IMR-90 (cell line): Measurements from ENCODE around the gene NT5C3B. TPM values are rescaled to one million over a fixed set of nuclear protein-coding genes. Genes with fewer than 3 reads are reported as not detected.

Source experiments
- ATAC-seq: fragments of 200-7000 bp; cut with Tn5 transposase; 2 replicates; pipeline ENCODE4 v1.9.1; 2020; ENCODE audit warnings: low read depth, mild to moderate bottlenecking, moderate library complexity
- BruUV-seq: library from RNA; stranded (reverse); fragments of 400-500 nt; replicated peaks from 2 replicates; lab custom pipeline; 2021; lab: Mats Ljungman, UMichigan
- CTCF ChIA-PET: fragments of 300-600 bp; formaldehyde crosslinking; extraction: SDS; loops from one replicate; lab custom pipeline; 2021; ENCODE audit warnings: antibody characterized with exemption; lab: Yijun Ruan, JAX
- POLR2A ChIA-PET: fragments of 300-600 bp; sonication (Branson Sonifier 250); formaldehyde crosslinking; loops from one replicate; lab custom pipeline; 2022; ENCODE audit warnings: antibody characterized with exemption; ENCODE audit not compliant: unreplicated experiment; lab: Charles Lee
- DNase-seq: peaks from one replicate; pipeline ENCODE4 v3.0.0; 2013
- H2AFZ ChIP-seq: replicated peaks from 2 replicates; pipeline ENCODE3; 2013; ENCODE audit warnings: low read length, mild to moderate bottlenecking; ENCODE audit not compliant: poor library complexity
- H2AK5ac ChIP-seq: 2 replicates; pipeline ENCODE4 v1.6.1; 2013; ENCODE audit warnings: low read depth, low read length, inconsistent platforms
- H2AK9ac ChIP-seq: replicated peaks from 2 replicates; pipeline ENCODE3; 2013; ENCODE audit warnings: mild to moderate bottlenecking, low read depth, low read length, moderate library complexity; ENCODE audit not compliant: poor library complexity
- H2BK120ac ChIP-seq: 2 replicates; pipeline ENCODE4 v1.6.1; 2013; ENCODE audit warnings: low read depth, low read length, inconsistent platforms
- H2BK15ac ChIP-seq: 3 replicates; pipeline ENCODE4 v1.6.1; 2013; ENCODE audit warnings: low read depth, low read length, inconsistent platforms
- H2BK20ac ChIP-seq: 2 replicates; pipeline ENCODE4 v1.6.1; 2013; ENCODE audit warnings: low read depth, mild to moderate bottlenecking, inconsistent platforms, low read length, moderate library complexity
- H2BK5ac ChIP-seq: 2 replicates; pipeline ENCODE4 v1.6.1; 2013; ENCODE audit warnings: mild to moderate bottlenecking, low read depth, low read length, inconsistent platforms; ENCODE audit not compliant: poor library complexity, severe bottlenecking
- H3K14ac ChIP-seq: replicated peaks from 2 replicates; pipeline ENCODE4 v1.6.1; 2013; ENCODE audit warnings: low read depth, low read length, inconsistent platforms
- H3K18ac ChIP-seq: 2 replicates; pipeline ENCODE4 v1.6.1; 2013; ENCODE audit warnings: low read depth, low read length, control low read depth
- H3K23ac ChIP-seq: 2 replicates; pipeline ENCODE4 v1.6.1; 2013; ENCODE audit warnings: low read depth, low read length, inconsistent platforms
- H3K27ac ChIP-seq: 2 replicates; pipeline ENCODE4 v1.5.1; 2013; ENCODE audit warnings: mild to moderate bottlenecking, control low read depth, low read length; ENCODE audit not compliant: insufficient read depth
- H3K27me3 ChIP-seq: 2 replicates; pipeline ENCODE4 v1.6.1; 2013; ENCODE audit warnings: low read length; ENCODE audit not compliant: control insufficient read depth, insufficient read depth
- H3K36me3 ChIP-seq: 2 replicates; pipeline ENCODE4 v1.6.1; 2013; ENCODE audit warnings: low read length, mixed read lengths; ENCODE audit not compliant: control insufficient read depth, insufficient read depth
- H3K4ac ChIP-seq: 2 replicates; pipeline ENCODE4 v1.6.1; 2013; ENCODE audit warnings: low read depth, low read length, inconsistent platforms
- H3K4me1 ChIP-seq: 2 replicates; pipeline ENCODE4 v1.6.1; 2013; ENCODE audit warnings: low read length, mixed read lengths; ENCODE audit not compliant: control insufficient read depth, insufficient read depth
- H3K4me2 ChIP-seq: 2 replicates; pipeline ENCODE4 v1.6.1; 2013; ENCODE audit warnings: low read depth, mild to moderate bottlenecking, control low read depth, low read length, moderate library complexity
- H3K4me3 ChIP-seq: 2 replicates; pipeline ENCODE4 v1.5.1; 2013; ENCODE audit warnings: low read depth, mild to moderate bottlenecking, control low read depth, low read length, moderate library complexity; ENCODE audit not compliant: insufficient read depth
- H3K56ac ChIP-seq: 2 replicates; pipeline ENCODE4 v1.6.1; 2013; ENCODE audit warnings: low read length, inconsistent platforms; ENCODE audit not compliant: insufficient read depth; ENCODE audit errors: extremely low read depth
- H3K79me1 ChIP-seq, 2 experiments: 2 replicates each; pipeline ENCODE4 v1.6.1; 2013; ENCODE audit warnings: low read length in 2 of 2, inconsistent platforms in 1 of 2, low read depth in 1 of 2
- H3K9ac ChIP-seq: 2 replicates; pipeline ENCODE4 v1.6.1; 2013; ENCODE audit warnings: low read depth, low read length, control low read depth
- H3K9me1 ChIP-seq: 2 replicates; pipeline ENCODE4 v1.6.1; 2013; ENCODE audit warnings: low read length, inconsistent platforms; ENCODE audit not compliant: insufficient read depth
- H3K9me3 ChIP-seq: 2 replicates; pipeline ENCODE4 v1.6.1; 2013; ENCODE audit warnings: low read length; ENCODE audit not compliant: control insufficient read depth, insufficient read depth
- H4K20me1 ChIP-seq: 2 replicates; pipeline ENCODE4 v1.6.1; 2013; ENCODE audit warnings: low read length, inconsistent platforms; ENCODE audit not compliant: insufficient read depth
- H4K5ac ChIP-seq: 2 replicates; pipeline ENCODE4 v1.6.1; 2013; ENCODE audit warnings: mild to moderate bottlenecking, low read depth, low read length, control low read depth
- H4K8ac ChIP-seq, 2 experiments: 2 replicates each; pipeline ENCODE4 v1.6.1; 2013; ENCODE audit warnings: low read depth in 2 of 2, low read length in 2 of 2, control low read depth in 1 of 2, inconsistent platforms in 1 of 2
- H4K91ac ChIP-seq: 2 replicates; pipeline ENCODE4 v1.6.1; 2013; ENCODE audit warnings: low read depth, low read length, inconsistent platforms; ENCODE audit not compliant: insufficient read depth
- BHLHE40 ChIP-seq: fragments of 150-350 bp; IDR thresholded peaks from 2 replicates; pipeline ENCODE4 v1.6.1; 2016; ENCODE audit warnings: mild to moderate bottlenecking, low read depth, low read length
- CEBPB ChIP-seq: IDR thresholded peaks from 2 replicates; pipeline ENCODE4 v1.6.1; 2012; ENCODE audit warnings: low read depth, low read length, improper control_type of control experiment
- CHD1 ChIP-seq: IDR thresholded peaks from 2 replicates; pipeline ENCODE4 v1.6.1; 2012; ENCODE audit warnings: low read depth, low read length, improper control_type of control experiment
- FOS ChIP-seq: fragments of 150-350 bp; IDR thresholded peaks from 2 replicates; pipeline ENCODE4 v1.6.1; 2016; ENCODE audit warnings: low read depth, low read length
- MAZ ChIP-seq: IDR thresholded peaks from 2 replicates; pipeline ENCODE4 v1.6.1; 2012; ENCODE audit warnings: low read depth, mild to moderate bottlenecking, low read length, improper control_type of control experiment, moderate library complexity, borderline replicate concordance
- MXI1 ChIP-seq: IDR thresholded peaks from 2 replicates; pipeline ENCODE4 v1.6.1; 2012; ENCODE audit warnings: low read depth, mild to moderate bottlenecking, low read length, moderate library complexity, borderline replicate concordance
- NFE2L2 ChIP-seq: fragments of 150-350 bp; IDR thresholded peaks from 2 replicates; pipeline ENCODE4 v1.6.1; 2016; ENCODE audit warnings: low read depth, mild to moderate bottlenecking, low read length
- POLR2A ChIP-seq: IDR thresholded peaks from 2 replicates; pipeline ENCODE4 v1.6.1; 2012; ENCODE audit warnings: mild to moderate bottlenecking, low read depth, low read length
- RAD21 ChIP-seq: IDR thresholded peaks from 2 replicates; pipeline ENCODE4 v1.6.1; 2012; ENCODE audit warnings: low read length, improper control_type of control experiment
- RCOR1 ChIP-seq: IDR thresholded peaks from 2 replicates; pipeline ENCODE4 v1.6.1; 2012; ENCODE audit warnings: mild to moderate bottlenecking, low read length, improper control_type of control experiment; ENCODE audit not compliant: insufficient replicate concordance
- RFX5 ChIP-seq: IDR thresholded peaks from 2 replicates; pipeline ENCODE4 v1.8.0; 2012; ENCODE audit warnings: low read depth, mild to moderate bottlenecking, low read length, moderate library complexity
- SMC3 ChIP-seq: fragments of 150-350 bp; IDR thresholded peaks from 2 replicates; pipeline ENCODE4 v1.6.1; 2016; ENCODE audit warnings: low read depth, mild to moderate bottlenecking, antibody characterized with exemption, low read length, moderate library complexity
- WGBS, 2 experiments: methylation state at CpG; one replicate each; pipeline versions ENCODE4 v1.1.5 to v1.1.7; 2013; ENCODE audit warnings: missing lambda C conversion rate in 2 of 2; ENCODE audit not compliant: insufficient read length in 1 of 2; ENCODE audit errors: extremely low coverage in 2 of 2; 5-methylcytosine and 5-hydroxymethylcytosine counted together
- dilution Hi-C: fragments of 300-500 bp; cut with HindIII; formaldehyde crosslinking; loops from one replicate; pipeline ENCODE4 v1.14.3; 2018; ENCODE audit warnings: low sequenced_read_pairs; ENCODE audit not compliant: unreplicated experiment
- in situ Hi-C: fragments of 300-500 bp; cut with MboI; formaldehyde crosslinking; loops from 3 replicates; pipeline ENCODE4 v1.14.3; 2019; ENCODE audit warnings: low sequenced_read_pairs, inconsistent platforms, mixed read lengths
- intact Hi-C: fragments of 100-400 bp; cut with micrococcal nuclease; formaldehyde crosslinking; loops from 2 replicates; pipeline ENCODE4 v1.10.0; 2022
- polyA plus RNA-seq, 3 experiments: library from polyadenylated mRNA; depleted of rRNA; stranded (reverse); fragments of >200 nt; gene quantifications; 2 replicates each; pipeline ENCODE4 v1.2.3, GENCODE V29; 2012; ENCODE audit warnings: low replicate concordance in 1 of 3
- total RNA-seq: library from RNA; depleted of rRNA; stranded (reverse); fragments of >200 nt; gene quantifications from 2 replicates; pipeline ENCODE4 v1.2.3, GENCODE V29; 2012
- TF ChIP-seq, protein P1 (sequence below): fragments of 150-350 bp; IDR thresholded peaks from 2 replicates; pipeline ENCODE4 v1.6.1; 2017; ENCODE audit warnings: mild to moderate bottlenecking, antibody characterized with exemption, low read length, low read depth
- TF ChIP-seq, protein P2 (sequence below): fragments of 150-350 bp; IDR thresholded peaks from 2 replicates; pipeline ENCODE4 v1.6.1; 2016; ENCODE audit warnings: low read depth, mild to moderate bottlenecking, low read length, moderate library complexity, borderline replicate concordance
- TF ChIP-seq, protein P3 (sequence below): conservative IDR thresholded peaks from 2 replicates; pipeline ENCODE4 v1.5.1; 2012; ENCODE audit warnings: mild to moderate bottlenecking, low read depth, low read length, improper control_type of control experiment

Gene NT5C3B
- total and polyA plus RNA-seq, 2 of the 4 experiments (the other 2 are of a cell fraction): 59.9 to 92.7 TPM

DNA sequence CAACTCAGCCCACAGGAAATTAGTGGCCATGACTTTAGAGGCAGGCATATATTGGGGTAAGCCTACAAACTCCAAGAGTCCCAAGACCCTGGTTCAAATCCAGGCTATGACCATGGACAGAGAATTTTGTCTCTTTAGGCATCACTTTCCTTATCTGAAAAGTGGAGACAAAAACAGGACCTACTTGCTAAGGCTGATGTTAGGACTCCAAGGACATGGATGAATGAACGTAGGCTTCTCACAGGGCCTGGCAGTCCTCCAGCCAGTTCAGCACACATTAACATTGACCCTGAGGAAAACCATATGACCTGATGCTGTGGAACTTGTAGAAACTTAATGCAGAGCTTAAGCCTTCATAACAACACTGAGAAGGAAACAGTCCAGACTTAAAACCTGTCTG lies 21.8 kb downstream of the NT5C3B start:
- no CpG with 5 or more reads among the region's 1 CpG for WGBS, 2 experiments
- POLR2A ChIA-PET: interaction anchor here (1.2 kb wide), 1 partner anchor 10 kb away, joined by 3 read pairs; no protein-coding TSS in a partner anchor
- peak overlapping the region; percentile 93 for H3K27ac ChIP-seq
- peak overlapping the region; percentile 96 for H3K9ac ChIP-seq
- peak overlapping the region; percentile 94 for H2AFZ ChIP-seq
- intact Hi-C loops (no loop called here), dilution Hi-C loops (no loop called here), in situ Hi-C loops (no loop called here)
- peak overlapping the region; percentile 45; the same call in 1 of the 2 replicates for H2BK120ac ChIP-seq
- H3K18ac ChIP-seq: peak overlapping the region; percentile 22
- H3K4me3 ChIP-seq: peak overlapping the region; percentile 88
- TF ChIP-seq BHLHE40 (no peak), CHD1 (no peak), RAD21 (no peak), NFE2L2 (no peak), CEBPB (no peak), SMC3 (no peak), FOS (no peak), MXI1 (no peak), RFX5 (no peak), RCOR1 (no peak), MAZ (no peak), POLR2A (no peak)
- TF ChIP-seq, protein P1, sequence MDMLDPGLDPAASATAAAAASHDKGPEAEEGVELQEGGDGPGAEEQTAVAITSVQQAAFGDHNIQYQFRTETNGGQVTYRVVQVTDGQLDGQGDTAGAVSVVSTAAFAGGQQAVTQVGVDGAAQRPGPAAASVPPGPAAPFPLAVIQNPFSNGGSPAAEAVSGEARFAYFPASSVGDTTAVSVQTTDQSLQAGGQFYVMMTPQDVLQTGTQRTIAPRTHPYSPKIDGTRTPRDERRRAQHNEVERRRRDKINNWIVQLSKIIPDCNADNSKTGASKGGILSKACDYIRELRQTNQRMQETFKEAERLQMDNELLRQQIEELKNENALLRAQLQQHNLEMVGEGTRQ: no peak
- TF ChIP-seq, protein P2, sequence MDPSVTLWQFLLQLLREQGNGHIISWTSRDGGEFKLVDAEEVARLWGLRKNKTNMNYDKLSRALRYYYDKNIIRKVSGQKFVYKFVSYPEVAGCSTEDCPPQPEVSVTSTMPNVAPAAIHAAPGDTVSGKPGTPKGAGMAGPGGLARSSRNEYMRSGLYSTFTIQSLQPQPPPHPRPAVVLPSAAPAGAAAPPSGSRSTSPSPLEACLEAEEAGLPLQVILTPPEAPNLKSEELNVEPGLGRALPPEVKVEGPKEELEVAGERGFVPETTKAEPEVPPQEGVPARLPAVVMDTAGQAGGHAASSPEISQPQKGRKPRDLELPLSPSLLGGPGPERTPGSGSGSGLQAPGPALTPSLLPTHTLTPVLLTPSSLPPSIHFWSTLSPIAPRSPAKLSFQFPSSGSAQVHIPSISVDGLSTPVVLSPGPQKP: no peak
- TF ChIP-seq, protein P3, sequence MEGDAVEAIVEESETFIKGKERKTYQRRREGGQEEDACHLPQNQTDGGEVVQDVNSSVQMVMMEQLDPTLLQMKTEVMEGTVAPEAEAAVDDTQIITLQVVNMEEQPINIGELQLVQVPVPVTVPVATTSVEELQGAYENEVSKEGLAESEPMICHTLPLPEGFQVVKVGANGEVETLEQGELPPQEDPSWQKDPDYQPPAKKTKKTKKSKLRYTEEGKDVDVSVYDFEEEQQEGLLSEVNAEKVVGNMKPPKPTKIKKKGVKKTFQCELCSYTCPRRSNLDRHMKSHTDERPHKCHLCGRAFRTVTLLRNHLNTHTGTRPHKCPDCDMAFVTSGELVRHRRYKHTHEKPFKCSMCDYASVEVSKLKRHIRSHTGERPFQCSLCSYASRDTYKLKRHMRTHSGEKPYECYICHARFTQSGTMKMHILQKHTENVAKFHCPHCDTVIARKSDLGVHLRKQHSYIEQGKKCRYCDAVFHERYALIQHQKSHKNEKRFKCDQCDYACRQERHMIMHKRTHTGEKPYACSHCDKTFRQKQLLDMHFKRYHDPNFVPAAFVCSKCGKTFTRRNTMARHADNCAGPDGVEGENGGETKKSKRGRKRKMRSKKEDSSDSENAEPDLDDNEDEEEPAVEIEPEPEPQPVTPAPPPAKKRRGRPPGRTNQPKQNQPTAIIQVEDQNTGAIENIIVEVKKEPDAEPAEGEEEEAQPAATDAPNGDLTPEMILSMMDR: no peak
- H2AK9ac ChIP-seq: peak overlapping the region; percentile 100
- H3K9me1 ChIP-seq: peaks cover 30% of the 10 kb centered on the region
- BruUV-seq: no TSS peak
- peak overlapping the region; percentile 96 for H3K56ac ChIP-seq
- H4K8ac ChIP-seq: peak overlapping the region; percentile 92 to 94; a peak in 3 of 4 replicates
- peak overlapping the region; percentile 100 for H3K14ac ChIP-seq
- no peak overlapping the region for H2BK20ac ChIP-seq
- no peaks in the 10 kb centered on the region for H3K27me3 ChIP-seq
- H3K4me1 ChIP-seq: peaks cover 23% of the 10 kb centered on the region
- peak overlapping the region; percentile 92 for H4K5ac ChIP-seq
- CTCF ChIA-PET: no interaction called here
- H4K91ac ChIP-seq: peak overlapping the region; percentile 95
- no peaks in the 10 kb centered on the region for H3K9me3 ChIP-seq
- DNase-seq (peak; percentile 36), ATAC-seq (no peak)
- peak overlapping the region; percentile 93 for H2AK5ac ChIP-seq
- H3K36me3 ChIP-seq: peaks cover 19% of the 10 kb centered on the region
- peak overlapping the region; percentile 95 for H3K23ac ChIP-seq
- peak overlapping the region; percentile 94 for H2BK5ac ChIP-seq
- peak overlapping the region; percentile 94 for H3K4me2 ChIP-seq
- H2BK15ac ChIP-seq: no peak overlapping the region
- H3K4ac ChIP-seq: peak overlapping the region; percentile 100
- peaks cover 52% of the 10 kb centered on the region for H4K20me1 ChIP-seq
- peaks cover 22 to 87% of the 10 kb centered on the region in 2 experiments for H3K79me1 ChIP-seq
